ENCODE data around the gene AKT1. TPM values are rescaled to one million over a fixed set of nuclear protein-coding genes. Genes with fewer than 3 reads are reported as not detected.

Gene AKT1
- total and polyA plus RNA-seq, 5 donors, result 101 to 154 (median 125) TPM

- WGBS, result 81% methylated on average over 24 of the region's 24 CpGs
- H3K27ac ChIP-seq (ENCODE audit: low read length), result no peak overlapping the region
- peaks cover 2% of the 10 kb centered on the region for H3K4me1 ChIP-seq (ENCODE audit: control insufficient read depth, insufficient read depth, low read length)
- H3K9me3 ChIP-seq (ENCODE audit: control insufficient read depth, low read length), result no peaks in the 10 kb centered on the region
- intact Hi-C loops (cut with DNase I), result no loop called here
- ATAC-seq (no peak), DNase-seq (peak in 2 of 3 donors; percentile 50 to 55)
- H3K27me3 ChIP-seq (ENCODE audit: control insufficient read depth, insufficient read depth), result no peaks in the 10 kb centered on the region
- H3K4me3 ChIP-seq (ENCODE audit: low read length), result no peak overlapping the region
These were observed 25.4 kb downstream of the AKT1 start for GRCh38 chr14:104770072-104770579.

GRCh38 chr14:104769324-104770071 is 26.1 kb downstream of the AKT1 start:
- intact Hi-C loops (cut with DNase I), result loop anchor here (5.0 kb wide), 2 partner anchors 53 to 58 kb away; no protein-coding TSS in a partner anchor
- no peak for ATAC-seq
- WGBS, result 73% methylated on average over 18 of the region's 18 CpGs
- H3K4me3 ChIP-seq (ENCODE audit: low read length), result no peak overlapping the region
- no peak overlapping the region for H3K27ac ChIP-seq (ENCODE audit: low read length)
- DNase-seq, result peak in 2 of 3 donors; percentile 53
- no peaks in the 10 kb centered on the region for H3K9me3 ChIP-seq (ENCODE audit: control insufficient read depth, low read length)
- H3K27me3 ChIP-seq (ENCODE audit: control insufficient read depth, insufficient read depth), result no peaks in the 10 kb centered on the region
- peaks cover 2% of the 10 kb centered on the region for H3K4me1 ChIP-seq (ENCODE audit: control insufficient read depth, insufficient read depth, low read length)

- Histone ChIP-seq H3K4me1 (ENCODE audit: control insufficient read depth, insufficient read depth, low read length) (peaks cover 2% of the 10 kb centered on the region), H3K9me3 (ENCODE audit: control insufficient read depth, low read length) (no peaks in the 10 kb centered on the region), H3K27me3 (ENCODE audit: control insufficient read depth, insufficient read depth) (no peaks in the 10 kb centered on the region), H3K27ac (ENCODE audit: low read length) (no peak overlapping the region), H3K4me3 (ENCODE audit: low read length) (no peak overlapping the region)
- WGBS, result 14% methylated on average over 25 of the region's 25 CpGs
- DNase-seq, result peak; percentile 86 to 96 (median 96)
- peak; percentile 88 to 89 for ATAC-seq
- intact Hi-C loops (cut with DNase I), result loop anchor here (5.0 kb wide), 2 partner anchors 54 to 59 kb away; no protein-coding TSS in a partner anchor
These were observed 26.9 kb downstream of the AKT1 start for GRCh38 chr14:104768437-104769323.

GRCh38 chr14:104767634-104767918 is 28.0 kb downstream of the AKT1 start:
- H3K27me3 ChIP-seq (ENCODE audit: control insufficient read depth, insufficient read depth), result no peaks in the 10 kb centered on the region
- 83% methylated on average over 5 of the region's 5 CpGs for WGBS
- DNase-seq (no peak), ATAC-seq (no peak)
- H3K4me3 ChIP-seq (ENCODE audit: low read length), result no peak overlapping the region
- H3K27ac ChIP-seq (ENCODE audit: low read length), result no peak overlapping the region
- H3K9me3 ChIP-seq (ENCODE audit: control insufficient read depth, low read length), result no peaks in the 10 kb centered on the region
- intact Hi-C loops (cut with DNase I), result loop anchor here (5.0 kb wide), 2 partner anchors 55 to 60 kb away; no protein-coding TSS in a partner anchor
- peaks cover 2% of the 10 kb centered on the region for H3K4me1 ChIP-seq (ENCODE audit: control insufficient read depth, insufficient read depth, low read length)

GRCh38 chr14:104766863-104767633 is 28.5 kb downstream of the AKT1 start:
- Histone ChIP-seq H3K27ac (ENCODE audit: low read length) (no peak overlapping the region), H3K27me3 (ENCODE audit: control insufficient read depth, insufficient read depth) (no peaks in the 10 kb centered on the region), H3K4me3 (ENCODE audit: low read length) (no peak overlapping the region), H3K4me1 (ENCODE audit: control insufficient read depth, insufficient read depth, low read length) (peaks cover 2% of the 10 kb centered on the region), H3K9me3 (ENCODE audit: control insufficient read depth, low read length) (no peaks in the 10 kb centered on the region)
- ATAC-seq (no peak), DNase-seq (peak in 2 of 3 donors; percentile 11 to 50)
- intact Hi-C loops (cut with DNase I), result loop anchor here (5.0 kb wide), 2 partner anchors 55 to 60 kb away; no protein-coding TSS in a partner anchor
- 76% methylated on average over 15 of the region's 15 CpGs for WGBS

GRCh38 chr14:104766256-104766862 is 29.2 kb downstream of the AKT1 start:
- ATAC-seq, result no peak
- 93% methylated on average over 4 of the region's 4 CpGs for WGBS
- intact Hi-C loops (cut with DNase I), result loop anchor here (5.0 kb wide), 2 partner anchors 56 to 61 kb away; no protein-coding TSS in a partner anchor

GRCh38 chr14:104765517-104765916 is 30.0 kb downstream of the AKT1 start:
- 94% methylated on average over 3 of the region's 3 CpGs for WGBS
- DNase-seq (no peak), ATAC-seq (no peak)
- H3K4me3 ChIP-seq (ENCODE audit: low read length), result no peak overlapping the region
- peaks cover 2% of the 10 kb centered on the region for H3K4me1 ChIP-seq (ENCODE audit: control insufficient read depth, insufficient read depth, low read length)
- H3K9me3 ChIP-seq (ENCODE audit: control insufficient read depth, low read length), result no peaks in the 10 kb centered on the region
- H3K27me3 ChIP-seq (ENCODE audit: control insufficient read depth, insufficient read depth), result no peaks in the 10 kb centered on the region
- H3K27ac ChIP-seq (ENCODE audit: low read length), result no peak overlapping the region
- intact Hi-C loops (cut with DNase I), result loop anchor here (5.0 kb wide), 2 partner anchors 57 to 62 kb away; no protein-coding TSS in a partner anchor

More at GRCh38 chr14:104766256-104766862, 29.2 kb downstream of the AKT1 start:
- no peaks in the 10 kb centered on the region for H3K9me3 ChIP-seq (ENCODE audit: control insufficient read depth, low read length)
- H3K27ac ChIP-seq (ENCODE audit: low read length), result no peak overlapping the region
- no peak for DNase-seq
- no peak overlapping the region for H3K4me3 ChIP-seq (ENCODE audit: low read length)
- no peaks in the 10 kb centered on the region for H3K27me3 ChIP-seq (ENCODE audit: control insufficient read depth, insufficient read depth)
- H3K4me1 ChIP-seq (ENCODE audit: control insufficient read depth, insufficient read depth, low read length), result peaks cover 2% of the 10 kb centered on the region

- intact Hi-C loops (cut with DNase I), result loop anchor here in 1 of 4 donors (5.0 kb wide), 1 partner anchor 33 kb away; no protein-coding TSS in a partner anchor
- no peak for ATAC-seq
- H3K27ac ChIP-seq (ENCODE audit: low read length), result no peak overlapping the region
These were observed 36.3 kb downstream of the AKT1 start for GRCh38 chr14:104758981-104759969.

GRCh38 chr14:104757681-104758392 is 37.7 kb downstream of the AKT1 start:
- no peaks in the 10 kb centered on the region for H3K27me3 ChIP-seq (ENCODE audit: control insufficient read depth, insufficient read depth)
- H3K4me1 ChIP-seq (ENCODE audit: control insufficient read depth, insufficient read depth, low read length), result no peaks in the 10 kb centered on the region
- no peaks in the 10 kb centered on the region for H3K9me3 ChIP-seq (ENCODE audit: control insufficient read depth, low read length)
- intact Hi-C loops (cut with DNase I), result loop anchor here in 1 of 4 donors (5.0 kb wide), 1 partner anchor 34 kb away; no protein-coding TSS in a partner anchor
- WGBS, result 91% methylated on average over 19 of the region's 19 CpGs
- no peak overlapping the region for H3K4me3 ChIP-seq (ENCODE audit: low read length)
- ATAC-seq (no peak), DNase-seq (peak in 2 of 3 donors; percentile 34 to 47)
- H3K27ac ChIP-seq (ENCODE audit: low read length), result no peak overlapping the region

More at GRCh38 chr14:104758981-104759969, 36.3 kb downstream of the AKT1 start:
- H3K9me3 ChIP-seq (ENCODE audit: control insufficient read depth, low read length), result no peaks in the 10 kb centered on the region
- peak in 2 of 3 donors; percentile 42 to 46 for DNase-seq
- no peaks in the 10 kb centered on the region for H3K27me3 ChIP-seq (ENCODE audit: control insufficient read depth, insufficient read depth)
- no peaks in the 10 kb centered on the region for H3K4me1 ChIP-seq (ENCODE audit: control insufficient read depth, insufficient read depth, low read length)
- 86% methylated on average over 30 of the region's 30 CpGs for WGBS
- H3K4me3 ChIP-seq (ENCODE audit: low read length), result no peak overlapping the region
